IMR-90 (cell line): ENCODE results near the gene MAGI2.

Experiments used
- BHLHE40 ChIP-seq: fragments of 150-350 bp; IDR thresholded peaks from 2 replicates; pipeline ENCODE4 v1.6.1; 2016; ENCODE audit warnings: mild to moderate bottlenecking, low read depth, low read length
- CEBPB ChIP-seq: IDR thresholded peaks from 2 replicates; pipeline ENCODE4 v1.6.1; 2012; ENCODE audit warnings: low read depth, low read length, improper control_type of control experiment
- FOS ChIP-seq: fragments of 150-350 bp; IDR thresholded peaks from 2 replicates; pipeline ENCODE4 v1.6.1; 2016; ENCODE audit warnings: low read depth, low read length
- MAFK ChIP-seq: IDR thresholded peaks from 2 replicates; pipeline ENCODE4 v1.6.1; 2012; ENCODE audit warnings: low read depth, low read length, improper control_type of control experiment
- MAZ ChIP-seq: IDR thresholded peaks from 2 replicates; pipeline ENCODE4 v1.6.1; 2012; ENCODE audit warnings: low read depth, mild to moderate bottlenecking, low read length, improper control_type of control experiment, moderate library complexity, borderline replicate concordance
- NFE2L2 ChIP-seq: fragments of 150-350 bp; IDR thresholded peaks from 2 replicates; pipeline ENCODE4 v1.6.1; 2016; ENCODE audit warnings: low read depth, mild to moderate bottlenecking, low read length
- POLR2A ChIP-seq: IDR thresholded peaks from 2 replicates; pipeline ENCODE4 v1.6.1; 2012; ENCODE audit warnings: mild to moderate bottlenecking, low read depth, low read length
- RAD21 ChIP-seq: IDR thresholded peaks from 2 replicates; pipeline ENCODE4 v1.6.1; 2012; ENCODE audit warnings: low read length, improper control_type of control experiment
- RCOR1 ChIP-seq: IDR thresholded peaks from 2 replicates; pipeline ENCODE4 v1.6.1; 2012; ENCODE audit warnings: mild to moderate bottlenecking, low read length, improper control_type of control experiment; ENCODE audit not compliant: insufficient replicate concordance
- RFX5 ChIP-seq: IDR thresholded peaks from 2 replicates; pipeline ENCODE4 v1.8.0; 2012; ENCODE audit warnings: low read depth, mild to moderate bottlenecking, low read length, moderate library complexity
- SMC3 ChIP-seq: fragments of 150-350 bp; IDR thresholded peaks from 2 replicates; pipeline ENCODE4 v1.6.1; 2016; ENCODE audit warnings: low read depth, mild to moderate bottlenecking, antibody characterized with exemption, low read length, moderate library complexity
- TF ChIP-seq, protein P1 (sequence below): conservative IDR thresholded peaks from 2 replicates; pipeline ENCODE4 v1.5.1; 2012; ENCODE audit warnings: mild to moderate bottlenecking, low read depth, low read length, improper control_type of control experiment
- TF ChIP-seq, protein P2 (sequence below): fragments of 150-350 bp; IDR thresholded peaks from 2 replicates; pipeline ENCODE4 v1.6.1; 2016; ENCODE audit warnings: low read depth, mild to moderate bottlenecking, low read length, moderate library complexity, borderline replicate concordance
- TF ChIP-seq, protein P3 (sequence below): fragments of 150-350 bp; IDR thresholded peaks from 2 replicates; pipeline ENCODE4 v1.6.1; 2017; ENCODE audit warnings: mild to moderate bottlenecking, antibody characterized with exemption, low read length, low read depth

DNA sequence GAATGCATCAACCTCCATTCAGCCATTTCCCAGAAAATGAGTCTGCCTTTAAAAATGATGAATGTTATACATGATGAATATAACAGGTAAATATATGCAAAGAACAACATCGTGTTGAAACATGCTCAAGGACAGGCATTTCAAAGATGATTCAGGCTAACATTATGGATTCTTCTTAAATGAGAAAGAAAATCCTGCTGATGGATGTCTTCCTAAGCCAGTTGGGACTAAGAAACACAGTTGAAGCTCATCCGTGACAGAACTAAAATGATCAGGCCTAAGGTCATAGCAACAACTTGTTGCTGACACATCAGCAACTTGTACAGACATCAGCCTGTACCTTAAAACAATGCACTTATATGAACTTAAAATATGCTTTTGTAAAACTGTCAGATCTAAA, 267.9 kb downstream of the MAGI2 start:
- TF ChIP-seq POLR2A: no peak
- TF ChIP-seq, protein P1, sequence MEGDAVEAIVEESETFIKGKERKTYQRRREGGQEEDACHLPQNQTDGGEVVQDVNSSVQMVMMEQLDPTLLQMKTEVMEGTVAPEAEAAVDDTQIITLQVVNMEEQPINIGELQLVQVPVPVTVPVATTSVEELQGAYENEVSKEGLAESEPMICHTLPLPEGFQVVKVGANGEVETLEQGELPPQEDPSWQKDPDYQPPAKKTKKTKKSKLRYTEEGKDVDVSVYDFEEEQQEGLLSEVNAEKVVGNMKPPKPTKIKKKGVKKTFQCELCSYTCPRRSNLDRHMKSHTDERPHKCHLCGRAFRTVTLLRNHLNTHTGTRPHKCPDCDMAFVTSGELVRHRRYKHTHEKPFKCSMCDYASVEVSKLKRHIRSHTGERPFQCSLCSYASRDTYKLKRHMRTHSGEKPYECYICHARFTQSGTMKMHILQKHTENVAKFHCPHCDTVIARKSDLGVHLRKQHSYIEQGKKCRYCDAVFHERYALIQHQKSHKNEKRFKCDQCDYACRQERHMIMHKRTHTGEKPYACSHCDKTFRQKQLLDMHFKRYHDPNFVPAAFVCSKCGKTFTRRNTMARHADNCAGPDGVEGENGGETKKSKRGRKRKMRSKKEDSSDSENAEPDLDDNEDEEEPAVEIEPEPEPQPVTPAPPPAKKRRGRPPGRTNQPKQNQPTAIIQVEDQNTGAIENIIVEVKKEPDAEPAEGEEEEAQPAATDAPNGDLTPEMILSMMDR: no peak
- no peak for TF ChIP-seq MAZ
- TF ChIP-seq, protein P2, sequence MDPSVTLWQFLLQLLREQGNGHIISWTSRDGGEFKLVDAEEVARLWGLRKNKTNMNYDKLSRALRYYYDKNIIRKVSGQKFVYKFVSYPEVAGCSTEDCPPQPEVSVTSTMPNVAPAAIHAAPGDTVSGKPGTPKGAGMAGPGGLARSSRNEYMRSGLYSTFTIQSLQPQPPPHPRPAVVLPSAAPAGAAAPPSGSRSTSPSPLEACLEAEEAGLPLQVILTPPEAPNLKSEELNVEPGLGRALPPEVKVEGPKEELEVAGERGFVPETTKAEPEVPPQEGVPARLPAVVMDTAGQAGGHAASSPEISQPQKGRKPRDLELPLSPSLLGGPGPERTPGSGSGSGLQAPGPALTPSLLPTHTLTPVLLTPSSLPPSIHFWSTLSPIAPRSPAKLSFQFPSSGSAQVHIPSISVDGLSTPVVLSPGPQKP: no peak
- TF ChIP-seq MAFK: no peak
- TF ChIP-seq, protein P3, sequence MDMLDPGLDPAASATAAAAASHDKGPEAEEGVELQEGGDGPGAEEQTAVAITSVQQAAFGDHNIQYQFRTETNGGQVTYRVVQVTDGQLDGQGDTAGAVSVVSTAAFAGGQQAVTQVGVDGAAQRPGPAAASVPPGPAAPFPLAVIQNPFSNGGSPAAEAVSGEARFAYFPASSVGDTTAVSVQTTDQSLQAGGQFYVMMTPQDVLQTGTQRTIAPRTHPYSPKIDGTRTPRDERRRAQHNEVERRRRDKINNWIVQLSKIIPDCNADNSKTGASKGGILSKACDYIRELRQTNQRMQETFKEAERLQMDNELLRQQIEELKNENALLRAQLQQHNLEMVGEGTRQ: no peak
- TF ChIP-seq RCOR1: no peak
- no peak for TF ChIP-seq CEBPB
- no peak for TF ChIP-seq RFX5
- no peak for TF ChIP-seq NFE2L2
- TF ChIP-seq SMC3: no peak
- TF ChIP-seq RAD21: no peak
- TF ChIP-seq FOS: no peak
- no peak for TF ChIP-seq BHLHE40
